RPMI7951 (cell line): Measurements from ENCODE around the gene C2orf92. TPM values are rescaled to one million over a fixed set of nuclear protein-coding genes. Genes with fewer than 3 reads are reported as not detected.
"Not testable (repeated sequence)": the region's sequence is repeated elsewhere in the genome, so short reads cannot be mapped to it uniquely, and the experiment has no call there.

ENCODE experiments used
- DNase-seq: peaks from one replicate; pipeline ENCODE4 v3.0.0-alpha.2; 2012; ENCODE audit warnings: low read depth
- total RNA-seq: library from RNA; depleted of rRNA; stranded (reverse); fragments of >200 nt; shearing (Covaris generic); gene quantifications from 2 replicates; pipeline ENCODE4 v1.2.3, GENCODE V29; 2014

C2orf92 gene
- total RNA-seq, 1 experiment from 2014 or later: 4.9 TPM

DNA sequence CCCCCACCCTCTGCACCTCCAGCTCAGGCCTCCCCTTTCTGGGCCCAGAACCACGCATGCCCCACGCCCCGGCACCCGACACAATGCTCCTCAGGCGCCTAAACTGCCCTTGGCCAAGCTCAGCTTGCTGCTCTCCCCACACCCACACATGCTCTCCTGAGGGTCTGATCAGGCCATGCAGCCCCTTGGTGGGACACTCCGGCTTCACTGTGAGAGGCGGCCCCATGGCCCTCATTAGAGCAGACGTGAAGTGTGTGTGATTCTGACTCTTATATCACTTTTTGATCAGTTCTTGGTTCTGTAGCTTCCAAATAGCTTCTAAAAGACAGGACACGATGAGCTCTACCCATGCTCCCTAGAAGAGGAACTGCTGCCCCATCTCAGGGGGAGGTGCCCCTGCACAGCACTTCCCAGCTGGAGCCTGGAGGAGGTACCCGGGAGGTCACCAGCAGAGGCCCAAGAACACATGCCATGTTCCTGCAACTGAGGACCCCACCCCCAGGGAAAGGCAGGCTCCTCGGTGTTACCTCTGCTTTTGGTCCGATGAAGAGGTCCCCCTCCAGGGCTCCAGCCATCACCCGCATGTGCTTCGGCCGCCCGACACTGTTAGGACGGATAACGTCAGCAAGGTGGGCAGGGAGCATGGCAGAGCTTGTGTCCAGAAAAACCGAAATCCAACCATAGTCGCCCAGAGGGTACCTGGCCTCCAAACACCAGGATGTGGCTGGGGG, 9.3 kb upstream of the C2orf92 start:
- no peak for DNase-seq

DNA sequence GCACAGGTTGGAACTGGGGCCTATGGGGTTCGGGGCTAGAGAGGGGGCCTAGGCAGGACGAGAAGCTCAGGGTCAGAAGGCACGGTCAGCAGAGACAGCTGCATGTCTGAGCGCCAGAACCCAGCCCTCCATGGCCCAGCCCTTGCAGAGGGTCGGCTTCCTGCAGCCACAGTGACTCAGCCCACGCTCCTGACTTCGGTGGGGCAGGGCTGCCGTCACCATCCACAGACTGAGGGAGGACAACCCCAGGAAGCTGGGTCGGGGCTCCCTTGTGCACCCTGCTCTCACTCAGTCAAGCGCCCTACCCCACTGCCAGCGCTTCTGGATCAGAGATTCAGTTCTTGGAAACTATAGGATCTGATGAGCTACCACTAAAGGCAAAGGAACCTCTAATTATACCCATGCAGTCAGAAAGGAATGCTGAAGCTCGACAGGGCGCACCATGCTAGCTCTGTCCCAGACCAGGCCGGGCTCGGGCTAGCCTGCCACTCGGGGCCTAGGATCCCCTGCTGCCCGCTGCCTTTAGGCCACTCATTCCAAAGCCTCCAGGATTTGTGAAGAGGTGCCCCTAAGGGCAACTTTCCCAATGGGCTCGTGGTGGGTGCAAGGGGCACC, 8.6 kb upstream of the C2orf92 start:
- no peak for DNase-seq

DNA sequence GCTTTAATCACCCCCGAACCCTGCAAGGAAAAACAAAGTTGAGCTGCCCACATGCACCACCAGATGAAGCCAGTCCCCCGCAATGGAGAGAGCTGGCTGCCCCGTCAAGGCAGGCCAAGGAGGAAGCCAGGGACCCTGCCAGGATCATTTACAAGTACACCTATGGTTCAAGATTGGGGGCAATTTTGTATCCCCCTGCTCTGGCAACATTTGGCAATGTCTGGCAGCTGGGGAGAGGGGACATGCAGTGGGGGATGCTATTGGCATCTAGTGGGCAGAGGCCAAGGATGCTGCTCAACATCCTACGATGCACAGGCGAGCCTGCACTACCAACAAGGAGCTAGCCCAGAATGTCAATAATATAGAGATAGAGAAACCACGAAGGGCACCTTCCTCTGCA, 7.6 kb upstream of the C2orf92 start:
- no peak for DNase-seq

DNA sequence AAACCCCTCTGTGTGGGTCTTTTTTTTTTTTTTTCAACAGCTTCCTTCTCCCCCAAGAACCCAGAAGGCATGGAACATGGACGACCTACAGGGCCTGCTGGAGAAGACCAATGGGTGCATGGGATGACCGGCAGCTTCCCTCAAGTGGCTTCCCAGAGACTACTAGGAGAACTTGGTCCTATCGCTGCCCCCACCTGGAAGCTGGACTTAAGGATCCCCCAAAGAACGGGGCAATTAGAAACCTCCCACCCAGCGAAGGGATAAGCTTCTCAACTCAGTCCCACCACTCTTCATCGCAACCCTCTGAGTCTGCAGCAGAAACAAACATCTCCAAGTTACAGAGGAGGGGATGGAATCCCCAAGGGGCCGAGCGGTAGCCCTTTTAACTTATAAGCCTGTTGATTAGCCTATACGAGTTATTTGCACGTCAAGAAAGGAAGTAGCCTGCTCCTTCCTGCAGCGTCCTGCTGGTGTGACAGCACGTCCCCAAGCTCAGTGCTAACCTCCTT, 7.1 kb upstream of the C2orf92 start:
- no peak for DNase-seq

DNA sequence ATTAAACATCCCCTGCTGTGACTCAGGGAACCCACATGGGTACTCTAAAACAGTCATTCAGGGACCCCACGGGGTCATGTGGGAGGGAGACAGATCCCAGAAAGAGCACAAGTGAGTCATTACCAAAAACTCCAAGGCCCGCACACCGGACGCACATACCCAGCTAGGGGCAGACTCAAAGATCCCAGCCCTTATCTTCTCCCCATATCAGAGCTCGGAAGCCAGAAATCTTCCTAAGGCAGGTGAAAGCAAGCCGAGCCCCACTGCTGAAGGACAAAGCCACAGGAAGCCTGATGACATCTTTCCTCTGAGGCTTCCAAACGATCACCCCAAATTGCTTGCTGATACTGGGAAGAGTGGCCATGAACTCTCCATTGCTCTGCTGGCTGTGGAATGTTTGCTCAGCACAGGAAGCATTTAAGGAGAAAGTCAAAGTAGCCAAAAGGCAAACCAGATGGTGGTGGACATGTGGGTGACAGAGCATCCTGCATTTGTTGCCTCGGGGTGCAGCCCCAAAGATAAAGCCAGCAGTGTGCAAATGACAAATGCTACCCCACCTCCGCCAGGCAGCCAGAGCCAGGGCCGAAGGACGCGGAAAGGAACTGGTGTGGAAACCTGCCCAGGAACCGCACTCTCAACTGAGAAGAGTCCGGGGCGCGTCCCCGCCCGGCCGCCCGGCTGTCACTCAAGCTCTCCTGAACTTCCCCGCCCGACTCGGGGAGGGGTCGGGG, 6.5 kb upstream of the C2orf92 start:
- peak; percentile 96 for DNase-seq

DNA sequence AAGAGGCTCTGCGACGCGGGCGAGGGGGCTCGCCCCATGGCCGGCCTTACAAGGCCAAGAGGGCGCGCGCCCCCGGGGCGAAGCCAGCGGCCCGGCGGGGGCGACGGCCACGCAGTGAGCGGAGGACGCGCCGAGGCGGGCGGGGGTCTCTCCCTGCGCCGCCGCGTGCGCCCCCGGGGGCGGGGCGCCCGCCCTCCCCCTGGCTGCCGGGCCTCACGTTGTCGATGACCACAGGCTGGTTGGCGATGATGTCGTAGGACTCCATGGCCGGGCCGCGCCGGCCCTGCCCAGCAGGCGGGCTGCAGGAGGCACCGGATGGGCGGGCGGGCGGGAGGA, 5.9 kb upstream of the C2orf92 start:
- DNase-seq: no peak

DNA sequence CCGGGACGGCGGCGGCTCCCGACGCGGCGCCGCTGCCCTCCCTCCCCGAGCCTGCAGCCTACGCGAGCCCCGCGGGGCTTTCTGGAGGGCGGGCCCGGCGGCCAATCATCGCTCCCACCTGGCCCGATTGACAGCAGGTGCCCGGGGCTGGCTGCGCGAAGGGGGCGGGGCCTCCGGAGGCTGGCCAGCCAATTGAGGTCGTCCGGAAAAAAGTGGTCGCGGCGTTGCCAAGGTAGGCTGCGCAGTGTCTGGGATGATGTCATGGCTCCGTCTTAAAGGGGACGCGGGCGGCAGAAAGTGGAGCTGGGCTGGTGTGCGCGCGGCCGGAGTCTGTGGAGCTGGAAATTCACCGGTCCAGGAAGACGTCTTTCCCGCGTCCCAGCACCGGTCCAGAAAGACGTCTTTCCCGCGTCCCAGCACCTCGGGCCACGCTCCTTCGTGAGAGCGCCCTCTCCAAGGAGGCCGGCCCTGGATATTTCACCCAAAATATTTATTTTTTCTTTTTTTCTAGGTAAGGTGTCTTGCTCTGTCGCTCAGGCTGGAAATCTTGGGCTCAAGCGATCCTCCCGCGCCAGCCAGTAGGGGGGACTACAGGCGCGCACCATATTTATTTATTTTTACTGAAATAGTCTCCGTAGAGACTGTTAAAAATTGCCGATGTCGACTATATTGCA, 5.4 kb upstream of the C2orf92 start, which contains the start of gene ACTR1B:
ACTR1B (minus strand) TSS at position 83 of the 674 bp plus-strand sequence. CDS start 154 bp downstream, outside the sequence.
- DNase-seq: peak; percentile 98

DNA sequence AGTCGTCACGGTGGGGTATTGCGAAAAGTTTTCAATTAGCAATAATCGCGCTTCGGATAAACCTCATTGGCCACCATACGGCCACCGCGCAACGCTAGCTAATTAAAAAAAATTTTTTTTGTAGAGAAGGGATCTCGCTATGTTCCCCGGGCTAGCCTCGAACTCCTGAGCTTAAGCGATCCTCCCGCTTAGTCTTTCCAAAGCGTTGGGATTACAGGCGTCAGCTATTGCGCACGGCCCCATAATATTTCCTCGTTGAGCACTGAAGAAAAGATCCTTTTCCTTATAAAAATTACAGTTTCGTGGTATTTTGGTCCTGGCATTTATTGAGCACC, 4.9 kb upstream of the C2orf92 start:
- peak; percentile 26 for DNase-seq

DNA sequence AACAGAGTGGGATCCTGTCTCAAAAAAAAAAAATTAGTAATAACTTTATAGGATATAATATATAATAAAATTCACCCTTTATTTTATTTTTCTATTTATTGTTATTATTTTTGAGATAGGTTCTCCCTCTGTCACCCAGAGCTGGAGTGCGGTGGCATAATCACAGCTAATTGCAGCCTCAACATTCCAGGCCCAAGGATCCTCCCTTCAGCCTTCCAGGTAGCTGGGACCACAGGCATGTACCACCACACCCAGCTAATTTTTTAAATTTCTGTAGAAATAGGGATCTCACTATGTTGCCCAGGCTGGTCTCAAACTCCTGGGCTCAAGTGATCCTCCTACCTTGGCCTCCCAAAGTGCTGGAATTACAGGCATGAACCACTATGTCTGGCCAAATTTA, 958 bp downstream of the C2orf92 start:
- DNase-seq: no peak

DNA sequence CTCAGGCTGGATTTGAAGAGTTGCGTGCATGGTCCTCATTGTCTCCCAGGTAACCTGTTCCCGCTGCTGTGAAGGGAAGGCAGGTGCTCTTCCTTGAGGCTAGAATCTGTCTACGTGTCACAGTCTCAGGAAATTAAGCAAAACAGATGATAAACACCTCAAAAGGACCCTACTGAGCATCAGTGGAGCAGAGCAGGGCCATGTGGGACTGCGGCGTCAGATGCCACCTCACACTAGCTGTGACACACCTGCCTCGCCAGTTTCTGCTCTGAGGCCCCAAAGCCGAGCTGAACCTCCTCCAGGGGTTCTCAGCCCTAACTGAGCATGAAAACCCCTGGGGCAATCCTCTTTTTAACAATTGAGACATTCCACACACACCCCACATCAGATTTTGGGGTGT, 2.0 kb downstream of the C2orf92 start:
- no peak for DNase-seq

DNA sequence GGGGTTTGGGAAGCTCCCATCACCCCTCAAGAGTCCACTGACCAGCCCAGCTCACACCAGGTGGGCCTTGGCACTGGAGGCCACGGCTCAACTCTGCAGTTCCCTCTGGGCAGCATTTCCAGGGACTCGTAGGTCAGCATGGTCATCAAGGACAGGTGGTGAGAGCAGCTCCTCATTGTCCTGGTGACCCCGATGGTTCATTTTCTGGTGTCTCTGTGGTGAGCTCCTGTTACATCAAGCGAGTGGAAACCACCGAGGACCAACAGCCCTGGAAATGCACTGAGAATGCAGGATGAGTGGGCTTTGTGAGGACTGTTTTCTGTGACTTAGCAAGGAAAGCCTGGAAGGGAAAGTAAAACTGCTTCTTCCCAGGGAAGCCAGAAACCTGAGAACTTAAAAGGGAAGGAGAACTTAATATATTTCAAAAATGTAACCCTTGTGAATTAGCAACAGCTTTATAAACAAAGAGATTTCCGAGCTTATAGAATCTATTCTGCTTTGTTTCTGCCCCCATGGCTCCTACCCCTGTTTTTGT, 3.2 kb downstream of the C2orf92 start:
- DNase-seq: not testable (repeated sequence)

DNA sequence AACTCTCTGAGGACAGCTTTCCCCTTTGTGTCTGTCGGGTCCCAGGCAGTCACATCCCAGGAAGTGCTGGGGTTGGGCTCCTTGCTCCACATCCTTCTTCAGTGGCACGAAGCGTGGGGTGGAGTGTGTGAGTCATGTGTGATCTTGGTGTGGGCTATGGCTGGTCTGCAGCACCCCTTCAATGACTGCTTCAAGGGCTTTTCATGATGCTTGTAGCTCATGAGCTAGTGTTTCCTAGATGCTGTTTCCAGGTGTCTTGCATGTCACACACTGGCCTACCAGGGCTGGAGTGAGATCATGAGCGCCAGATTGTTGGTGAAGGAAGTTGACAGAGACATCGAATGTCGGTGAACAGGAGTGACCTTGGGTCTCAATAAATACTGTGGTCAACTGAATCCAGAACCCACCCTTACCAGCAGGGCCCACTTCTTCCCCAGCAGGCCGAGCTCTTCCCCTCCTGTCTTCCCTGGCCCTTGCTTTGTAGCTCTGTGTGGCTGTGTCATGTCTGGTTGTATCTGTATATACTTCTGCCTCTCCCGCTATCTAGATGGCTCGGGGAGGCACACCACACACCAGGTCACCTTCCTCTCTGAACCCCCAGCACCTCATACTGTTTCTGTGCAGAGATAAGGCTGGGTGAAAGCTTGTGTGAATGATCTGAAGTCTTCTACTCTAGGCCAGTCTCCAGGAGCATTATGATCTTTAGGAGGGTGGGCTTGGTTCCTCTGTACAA, 3.8 kb downstream of the C2orf92 start:
- DNase-seq: no peak

DNA sequence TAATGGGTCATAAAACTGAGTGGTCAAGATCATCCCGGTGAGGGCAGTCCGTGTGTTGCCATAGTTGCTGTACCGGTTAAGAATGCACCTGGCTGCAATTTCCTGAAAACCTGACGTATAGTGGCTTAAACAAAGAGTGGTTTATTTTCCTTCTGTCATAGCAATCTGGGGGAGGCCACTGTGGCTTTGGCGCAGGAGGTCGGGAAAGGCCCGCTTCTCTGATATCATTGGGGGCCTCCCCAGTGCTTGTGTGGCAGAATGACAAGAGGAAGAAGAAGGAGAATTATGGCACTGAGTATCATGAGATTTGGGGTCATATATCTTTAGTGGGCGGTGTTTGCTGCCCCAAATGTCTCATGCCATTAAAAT, 4.4 kb downstream of the C2orf92 start:
- DNase-seq: no peak

DNA sequence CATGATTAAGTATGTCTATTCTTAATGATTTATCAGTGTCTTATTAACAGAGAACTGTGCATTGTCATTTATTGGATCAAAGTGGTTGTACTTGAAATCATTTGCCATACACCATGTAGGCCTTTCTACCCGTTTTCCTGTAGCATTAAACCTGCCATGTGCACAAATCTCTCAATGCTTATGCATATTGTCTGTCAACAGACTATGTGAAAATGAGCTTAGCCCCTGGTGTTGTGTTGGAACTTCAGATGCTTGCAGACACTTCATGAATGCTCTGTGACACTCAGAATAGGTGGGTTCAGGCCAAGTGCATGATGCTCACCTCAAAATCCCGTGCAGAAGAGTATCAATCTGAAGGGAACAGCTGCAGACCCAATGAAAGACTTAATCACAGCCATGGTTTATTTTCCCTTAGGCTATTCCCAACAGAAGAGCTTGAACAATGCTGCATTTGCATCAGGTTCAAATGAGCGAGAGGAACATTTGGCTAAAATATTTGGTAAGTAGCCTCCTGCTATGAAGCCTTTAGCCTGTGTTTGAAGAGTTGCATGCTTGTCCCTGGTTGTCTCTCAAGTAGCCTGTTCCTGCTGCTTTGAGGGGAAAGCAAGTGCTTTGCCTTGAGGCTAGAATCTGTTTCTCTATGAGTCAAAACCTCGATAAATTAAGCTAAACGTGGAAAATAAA, 6.1 kb downstream of the C2orf92 start:
- no peak for DNase-seq

DNA sequence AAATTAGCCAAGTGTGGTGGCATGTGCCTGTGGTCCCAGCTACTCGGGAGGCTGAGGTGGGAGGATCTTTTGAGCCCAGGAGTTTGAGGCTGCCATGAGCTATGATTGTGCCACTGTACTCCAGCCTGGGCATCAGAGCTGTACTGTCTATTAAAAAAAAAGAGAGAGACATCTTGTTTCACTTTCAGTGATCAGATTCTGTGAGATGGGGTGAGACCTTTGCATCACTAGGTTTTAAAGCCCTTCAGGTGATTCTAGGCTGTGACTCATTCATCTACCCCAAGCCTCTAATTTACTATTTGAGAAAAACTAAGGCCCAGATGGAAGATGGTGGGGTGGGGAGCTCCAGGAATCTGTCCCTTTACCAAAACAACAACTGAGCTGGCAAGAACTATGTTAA, 7.1 kb downstream of the C2orf92 start:
- no peak for DNase-seq

DNA sequence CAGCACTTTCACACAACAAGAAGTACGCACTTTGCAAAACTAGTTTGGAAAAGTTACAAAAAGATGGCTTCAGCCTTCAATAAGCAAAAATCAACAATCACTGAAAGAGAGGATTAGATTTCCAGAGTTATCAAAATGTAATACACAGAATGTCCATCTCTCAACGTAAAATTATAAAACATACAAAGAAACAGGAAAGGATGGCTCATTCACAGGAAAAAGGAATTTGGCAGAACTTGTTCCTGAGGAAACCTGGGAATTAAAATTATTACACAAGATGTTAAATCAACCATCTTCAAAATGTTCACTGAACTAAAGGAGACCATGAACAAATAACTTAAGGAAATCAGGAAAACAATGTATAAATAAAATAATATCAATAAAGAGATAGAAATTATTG, 8.0 kb downstream of the C2orf92 start:
- no peak for DNase-seq

DNA sequence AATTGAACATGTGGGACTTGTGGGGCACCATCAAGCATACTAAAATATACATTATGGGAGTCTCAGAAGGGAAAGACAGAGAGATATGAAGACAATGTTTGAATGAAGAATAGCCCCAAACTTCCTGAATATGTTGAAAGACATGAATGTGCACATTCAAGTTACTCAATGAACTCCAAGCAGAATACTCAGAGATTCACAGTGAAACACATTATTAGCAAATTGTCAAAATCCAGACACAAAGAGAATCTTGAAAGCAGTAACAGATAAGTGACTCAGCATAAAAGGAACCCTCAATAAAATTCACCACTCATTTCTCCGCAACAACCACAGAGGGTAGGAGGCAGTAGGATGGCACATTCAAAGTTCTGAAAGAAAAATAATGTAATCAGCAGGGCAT, 8.8 kb downstream of the C2orf92 start:
- DNase-seq: no peak

DNA sequence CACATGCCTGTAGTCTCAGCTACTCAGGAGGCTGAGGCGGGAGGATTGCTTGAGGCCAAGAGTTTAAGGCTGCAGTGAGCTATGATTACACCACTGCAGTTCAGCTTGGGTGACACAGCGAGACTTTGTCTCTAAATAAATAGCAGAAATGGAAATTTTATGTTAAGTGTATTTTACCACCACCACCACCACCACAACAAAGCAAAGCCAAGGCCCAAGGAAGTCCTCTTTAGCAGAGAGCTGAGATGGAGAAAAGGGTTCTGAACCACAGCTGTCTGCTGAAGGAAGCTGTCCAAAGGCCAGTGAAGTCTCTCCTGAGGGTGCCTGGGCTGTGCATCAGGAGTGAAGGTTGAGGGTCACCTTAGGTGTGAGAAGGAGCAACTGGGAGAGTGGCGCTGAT, 17.7 kb downstream of the C2orf92 start:
- not testable (repeated sequence) for DNase-seq

DNA sequence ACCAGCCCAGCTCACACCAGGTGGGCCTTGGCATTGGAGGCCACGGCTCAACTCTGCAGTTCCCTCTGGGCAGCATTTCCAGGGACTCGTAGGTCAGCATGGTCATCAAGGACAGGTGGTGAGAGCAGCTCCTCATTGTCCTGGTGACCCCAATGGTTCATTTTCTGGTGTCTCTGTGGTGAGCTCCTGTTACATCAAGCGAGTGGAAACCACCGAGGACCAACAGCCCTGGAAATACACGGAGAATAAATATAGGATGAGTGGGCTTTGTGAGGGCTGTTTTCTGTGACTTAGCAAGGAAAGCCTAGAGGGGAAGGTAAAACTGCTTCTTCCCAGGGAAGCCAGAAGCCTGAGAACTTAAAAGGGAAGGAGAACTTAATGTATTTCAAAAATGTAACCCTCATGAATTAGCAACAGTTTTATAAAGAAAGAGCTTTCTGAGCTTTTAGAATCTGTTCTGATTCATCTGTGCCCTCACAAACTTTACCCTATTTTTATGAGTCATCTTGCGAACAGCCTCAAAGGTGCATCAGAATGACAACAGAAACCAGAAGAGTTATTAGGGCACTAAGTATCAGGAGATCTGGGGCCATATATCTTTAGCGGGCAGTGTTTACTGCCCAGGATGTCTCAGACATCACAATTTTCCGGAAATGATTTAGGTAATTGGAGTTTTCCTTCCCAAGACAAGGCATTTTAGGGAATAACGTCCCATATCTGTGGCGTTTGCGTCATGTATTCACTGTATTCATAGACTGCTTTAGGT, 18.7 kb downstream of the C2orf92 start:
- DNase-seq: peak; percentile 18

DNA sequence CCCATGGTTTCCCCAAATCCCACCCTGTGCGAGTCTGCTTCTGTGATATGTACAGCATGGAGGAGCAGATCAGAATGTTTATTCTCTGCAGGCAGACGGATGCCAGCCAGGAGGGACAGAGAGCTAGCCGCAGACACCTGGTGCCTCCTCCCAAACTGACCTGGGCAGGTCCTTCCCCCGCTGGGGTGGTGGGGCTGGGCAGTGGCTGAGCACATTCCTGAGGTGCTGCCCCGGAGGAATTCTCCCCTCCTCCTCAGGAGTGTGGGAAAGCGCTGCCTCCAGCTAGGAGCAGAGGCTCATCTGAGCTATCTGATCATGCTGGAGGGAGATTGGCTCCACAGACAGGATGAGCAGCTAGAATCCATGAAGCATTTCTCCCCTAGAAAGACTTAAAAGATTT, 21.7 kb downstream of the C2orf92 start:
- DNase-seq: no peak
